Activated T-helper 2 cell treated with anti-CD3 and anti-CD28 coated beads, Interferon-gamma antibody, Interleukin-2, Interleukin-4, amounts not matched to agents 10 μg/mL and 5 μg/mL and 100 μg/mL, durations not matched to agents 14 hours and 24 hours and 36 hours (primary cell): ENCODE measurements around the gene SYPL2. TPM values are rescaled to one million over a fixed set of nuclear protein-coding genes. Genes with fewer than 3 reads are reported as not detected.

Experiments used
- DNase-seq: peaks from one replicate; pipeline ENCODE4 v3.0.0; 2021; ENCODE audit warnings: low spot score
- H3K27ac Mint-ChIP-seq: one replicate; pipeline ENCODE4 v1.8.0; 2021; ENCODE audit warnings: mixed read lengths
- H3K27me3 Mint-ChIP-seq: one replicate; pipeline ENCODE4 v1.8.0; 2021; ENCODE audit warnings: low read depth, mixed read lengths
- H3K36me3 Mint-ChIP-seq: one replicate; pipeline ENCODE4 v1.8.0; 2021; ENCODE audit warnings: low read depth, mixed read lengths
- H3K4me1 Mint-ChIP-seq: one replicate; pipeline ENCODE4 v1.8.0; 2021; ENCODE audit warnings: low read depth, mixed read lengths
- H3K4me3 Mint-ChIP-seq: one replicate; pipeline ENCODE4 v1.8.0; 2021; ENCODE audit warnings: low read depth, mild to moderate bottlenecking, moderate library complexity, mixed read lengths
- H3K9me3 Mint-ChIP-seq: one replicate; pipeline ENCODE4 v1.8.0; 2021; ENCODE audit warnings: mixed read lengths
- intact Hi-C: fragments of 100-400 bp; cut with micrococcal nuclease; formaldehyde crosslinking; loops from one replicate; pipeline ENCODE4 v1.15.1; 2023
- total RNA-seq: library from RNA; stranded (reverse); gene quantifications from 2 replicates; pipeline ENCODE4 v1.2.3, GENCODE V29; 2022

The SYPL2 gene
- total RNA-seq, 1 donor from 2014 or later, result not detected

DNA sequence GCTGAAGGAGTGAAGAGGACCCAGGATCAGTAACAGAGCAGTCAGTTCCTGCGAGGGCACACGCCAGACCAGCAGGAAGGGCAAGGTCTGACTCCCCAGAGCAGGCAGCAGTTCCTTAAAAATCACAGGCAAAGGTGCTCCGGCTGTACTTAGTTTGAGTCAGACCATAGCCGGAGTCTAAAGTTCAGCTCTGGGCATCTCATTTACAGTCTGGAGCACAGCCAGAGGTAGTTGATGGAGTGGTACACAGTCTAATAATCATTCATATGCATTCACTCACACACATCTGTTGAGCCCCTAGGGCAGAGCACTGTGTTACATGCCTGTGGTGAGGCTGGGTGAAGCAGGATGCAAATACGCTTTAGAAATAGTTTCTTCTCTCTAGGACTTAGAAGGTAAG lies 50.5 kb downstream of the SYPL2 start:
- no peak overlapping the region for H3K4me3 Mint-ChIP-seq
- intact Hi-C loops, result no loop called here
- H3K27ac Mint-ChIP-seq, result no peak overlapping the region
- no peak for DNase-seq
- H3K27me3 Mint-ChIP-seq, result peaks cover 18% of the 10 kb centered on the region
- H3K4me1 Mint-ChIP-seq, result no peaks in the 10 kb centered on the region
- no peaks in the 10 kb centered on the region for H3K9me3 Mint-ChIP-seq
- no peaks in the 10 kb centered on the region for H3K36me3 Mint-ChIP-seq

GRCh38 chr1:109517337-109517736 lies 51.0 kb downstream of the SYPL2 start:
- Mint-ChIP-seq H3K4me1 (no peaks in the 10 kb centered on the region), H3K4me3 (no peak overlapping the region), H3K27me3 (peaks cover 20% of the 10 kb centered on the region), H3K9me3 (no peaks in the 10 kb centered on the region), H3K27ac (no peak overlapping the region), H3K36me3 (no peaks in the 10 kb centered on the region)
- no peak for DNase-seq
- intact Hi-C loops, result no loop called here

GRCh38 chr1:109521002-109521951 lies 54.9 kb downstream of the SYPL2 start:
- Mint-ChIP-seq H3K27ac (no peak overlapping the region), H3K27me3 (peaks cover 20% of the 10 kb centered on the region), H3K36me3 (no peaks in the 10 kb centered on the region), H3K9me3 (no peaks in the 10 kb centered on the region), H3K4me3 (no peak overlapping the region), H3K4me1 (no peaks in the 10 kb centered on the region)
- intact Hi-C loops, result no loop called here
- DNase-seq, result no peak

DNA sequence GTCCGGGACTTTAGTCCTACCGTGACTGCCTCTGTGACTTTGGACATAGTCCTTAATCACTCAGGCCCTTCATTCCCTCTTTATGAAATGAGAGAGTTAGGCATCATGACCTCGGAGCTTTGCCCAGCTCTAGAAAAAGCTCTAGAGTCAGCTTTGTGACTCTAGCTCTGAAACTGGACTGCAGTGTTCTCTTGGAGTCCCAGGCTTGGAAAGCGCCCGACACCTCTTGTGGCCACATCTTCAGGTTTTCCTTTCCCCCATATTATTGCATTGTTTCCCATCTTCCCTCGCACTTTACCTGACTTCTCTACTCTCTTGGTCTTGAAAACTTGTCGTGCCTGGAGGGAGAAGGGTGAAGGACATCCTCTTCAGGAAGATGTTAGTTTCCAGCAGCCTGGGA lies 55.7 kb downstream of the SYPL2 start:
- no peaks in the 10 kb centered on the region for H3K4me1 Mint-ChIP-seq
- peaks cover 20% of the 10 kb centered on the region for H3K27me3 Mint-ChIP-seq
- no peak overlapping the region for H3K4me3 Mint-ChIP-seq
- no peak overlapping the region for H3K27ac Mint-ChIP-seq
- no peaks in the 10 kb centered on the region for H3K36me3 Mint-ChIP-seq
- intact Hi-C loops, result no loop called here
- DNase-seq, result no peak
- H3K9me3 Mint-ChIP-seq, result no peaks in the 10 kb centered on the region

DNA sequence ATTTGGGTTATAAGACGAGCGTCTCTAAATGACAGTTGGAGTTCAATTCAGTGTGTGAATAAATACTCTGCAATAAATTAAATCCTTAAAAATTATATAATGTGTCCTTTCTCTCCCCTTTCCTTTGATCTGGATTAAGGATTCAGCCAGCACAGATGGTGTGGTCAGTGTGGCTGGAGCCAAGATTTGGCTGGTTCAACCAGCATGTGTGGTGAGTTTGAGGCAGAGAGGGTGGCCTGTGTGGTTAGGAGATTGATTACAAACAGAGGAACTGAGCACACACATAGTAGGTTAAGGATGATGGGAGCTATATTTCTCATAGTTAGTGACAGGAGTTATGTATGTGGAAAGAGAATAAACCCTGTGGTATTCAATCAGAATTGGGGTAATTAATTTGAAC lies 57.4 kb downstream of the SYPL2 start:
- Mint-ChIP-seq H3K36me3 (no peaks in the 10 kb centered on the region), H3K27ac (no peak overlapping the region), H3K27me3 (peaks cover 20% of the 10 kb centered on the region), H3K4me1 (no peaks in the 10 kb centered on the region), H3K4me3 (no peak overlapping the region), H3K9me3 (no peaks in the 10 kb centered on the region)
- intact Hi-C loops, result no loop called here
- no peak for DNase-seq

GRCh38 chr1:109527098-109527811 lies 60.9 kb downstream of the SYPL2 start:
- Mint-ChIP-seq H3K4me3 (no peak overlapping the region), H3K36me3 (no peaks in the 10 kb centered on the region), H3K4me1 (peaks cover 11% of the 10 kb centered on the region), H3K27me3 (peaks cover 10% of the 10 kb centered on the region), H3K9me3 (no peaks in the 10 kb centered on the region), H3K27ac (no peak overlapping the region)
- no peak for DNase-seq
- intact Hi-C loops, result no loop called here

- no peak overlapping the region for H3K27ac Mint-ChIP-seq
Measured at GRCh38 chr1:109527846-109528695, 61.7 kb downstream of the SYPL2 start.

DNA sequence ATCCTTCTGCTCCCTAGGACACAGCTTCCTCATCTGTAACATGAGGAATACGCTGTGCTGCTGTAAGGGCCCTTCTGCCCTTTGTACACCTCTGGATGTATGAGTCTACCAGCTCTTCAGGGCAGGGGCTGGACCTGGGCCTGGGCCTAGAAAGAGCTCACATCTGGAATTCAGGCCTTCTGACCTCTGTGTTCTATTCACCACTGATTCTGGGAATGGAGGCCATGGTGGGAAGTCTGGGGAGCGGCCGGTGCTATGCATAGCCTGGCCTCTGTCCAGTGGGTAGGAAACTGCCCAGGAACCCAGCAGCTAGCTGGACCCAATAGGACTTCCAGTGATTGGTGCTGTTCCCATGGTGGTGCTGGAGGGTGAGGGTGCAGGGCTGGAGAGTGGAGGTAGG lies 62.4 kb downstream of the SYPL2 start:
- Mint-ChIP-seq H3K27ac (no peak overlapping the region), H3K27me3 (peaks cover 8% of the 10 kb centered on the region), H3K4me1 (peaks cover 19% of the 10 kb centered on the region), H3K4me3 (no peak overlapping the region), H3K9me3 (no peaks in the 10 kb centered on the region), H3K36me3 (no peaks in the 10 kb centered on the region)
- no peak for DNase-seq
- intact Hi-C loops, result no loop called here

More at GRCh38 chr1:109527846-109528695, 61.7 kb downstream of the SYPL2 start:
- Mint-ChIP-seq H3K4me1 (peaks cover 18% of the 10 kb centered on the region), H3K27me3 (peaks cover 8% of the 10 kb centered on the region), H3K4me3 (no peak overlapping the region), H3K9me3 (no peaks in the 10 kb centered on the region), H3K36me3 (no peaks in the 10 kb centered on the region)
- no peak for DNase-seq
- intact Hi-C loops, result no loop called here

DNA sequence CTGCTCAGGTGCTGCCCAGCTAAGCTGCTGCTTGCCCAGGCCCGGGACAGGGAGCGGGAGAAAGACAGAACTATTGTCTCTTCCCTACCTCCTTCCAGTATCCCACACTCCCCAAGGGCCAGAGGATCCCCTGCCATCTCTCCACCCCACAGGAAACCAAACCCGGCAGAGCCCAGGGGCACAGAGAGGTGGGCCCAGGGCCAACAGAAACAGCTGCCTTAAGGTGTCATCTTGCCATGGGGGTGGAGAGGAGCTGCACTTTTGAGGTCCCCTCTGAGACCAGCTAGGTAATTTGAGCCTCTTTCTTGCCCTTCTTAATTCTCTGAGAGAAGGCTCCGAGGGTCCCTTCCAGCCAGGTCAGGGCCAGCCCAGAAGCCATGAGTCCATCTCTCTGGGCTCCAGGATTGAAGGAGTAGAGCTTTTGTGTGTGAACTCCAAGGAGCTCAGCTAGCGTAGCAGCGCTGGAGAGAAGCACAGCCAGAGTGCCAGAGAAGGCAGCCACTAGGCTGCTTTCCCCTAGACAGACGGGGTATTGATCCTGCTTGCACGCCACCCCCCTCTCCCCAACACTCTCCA lies 63.6 kb downstream of the SYPL2 start:
- Mint-ChIP-seq H3K4me1 (peaks cover 19% of the 10 kb centered on the region), H3K36me3 (no peaks in the 10 kb centered on the region), H3K27ac (no peak overlapping the region), H3K9me3 (no peaks in the 10 kb centered on the region), H3K27me3 (peaks cover 3% of the 10 kb centered on the region), H3K4me3 (no peak overlapping the region)
- intact Hi-C loops, result loop anchor here (10.0 kb wide), 1 partner anchor 415 kb away; the partner anchor contains the start of gene ELAPOR1
- DNase-seq, result no peak

GRCh38 chr1:109530457-109531087 lies 64.2 kb downstream of the SYPL2 start:
- DNase-seq, result no peak
- Mint-ChIP-seq H3K4me3 (no peak overlapping the region), H3K4me1 (peaks cover 19% of the 10 kb centered on the region), H3K27me3 (peaks cover 3% of the 10 kb centered on the region), H3K36me3 (no peaks in the 10 kb centered on the region), H3K9me3 (no peaks in the 10 kb centered on the region), H3K27ac (peak overlapping the region; percentile 0)
- intact Hi-C loops, result loop anchor here (10.0 kb wide), 1 partner anchor 416 kb away; the partner anchor contains the start of gene ELAPOR1

- intact Hi-C loops, result loop anchor here (10.0 kb wide), 1 partner anchor 417 kb away; the partner anchor contains the start of gene ELAPOR1
- H3K4me1 Mint-ChIP-seq, result peaks cover 19% of the 10 kb centered on the region
- H3K9me3 Mint-ChIP-seq, result no peaks in the 10 kb centered on the region
- no peaks in the 10 kb centered on the region for H3K27me3 Mint-ChIP-seq
- no peak for DNase-seq
- no peaks in the 10 kb centered on the region for H3K36me3 Mint-ChIP-seq
- peak overlapping the region; percentile 0 for H3K27ac Mint-ChIP-seq
- no peak overlapping the region for H3K4me3 Mint-ChIP-seq
Measured at GRCh38 chr1:109531380-109531779, 65.0 kb downstream of the SYPL2 start.
